Measurements from ENCODE around the gene CDH13.

The CDH13 gene

DNA sequence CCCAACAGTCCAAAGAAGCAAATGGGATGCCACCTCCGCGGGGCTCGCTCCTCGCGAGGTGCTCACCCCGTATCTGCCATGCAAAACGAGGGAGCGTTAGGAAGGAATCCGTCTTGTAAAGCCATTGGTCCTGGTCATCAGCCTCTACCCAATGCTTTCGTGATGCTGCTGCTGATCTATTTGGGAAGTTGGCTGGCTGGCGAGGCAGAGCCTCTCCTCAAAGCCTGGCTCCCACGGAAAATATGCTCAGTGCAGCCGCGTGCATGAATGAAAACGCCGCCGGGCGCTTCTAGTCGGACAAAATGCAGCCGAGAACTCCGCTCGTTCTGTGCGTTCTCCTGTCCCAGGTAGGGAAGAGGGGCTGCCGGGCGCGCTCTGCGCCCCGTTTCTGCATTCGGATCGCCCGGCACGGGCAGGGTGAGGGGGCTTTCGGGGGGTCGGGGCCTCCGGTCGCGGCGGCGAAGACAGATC lies at the start of gene CDH13:
Gene CDH13, plus strand, starts transcription at position 179 of the 471 bp plus-strand sequence.
- no peak for DNase-seq (ENCODE audit: low read depth)

DNA sequence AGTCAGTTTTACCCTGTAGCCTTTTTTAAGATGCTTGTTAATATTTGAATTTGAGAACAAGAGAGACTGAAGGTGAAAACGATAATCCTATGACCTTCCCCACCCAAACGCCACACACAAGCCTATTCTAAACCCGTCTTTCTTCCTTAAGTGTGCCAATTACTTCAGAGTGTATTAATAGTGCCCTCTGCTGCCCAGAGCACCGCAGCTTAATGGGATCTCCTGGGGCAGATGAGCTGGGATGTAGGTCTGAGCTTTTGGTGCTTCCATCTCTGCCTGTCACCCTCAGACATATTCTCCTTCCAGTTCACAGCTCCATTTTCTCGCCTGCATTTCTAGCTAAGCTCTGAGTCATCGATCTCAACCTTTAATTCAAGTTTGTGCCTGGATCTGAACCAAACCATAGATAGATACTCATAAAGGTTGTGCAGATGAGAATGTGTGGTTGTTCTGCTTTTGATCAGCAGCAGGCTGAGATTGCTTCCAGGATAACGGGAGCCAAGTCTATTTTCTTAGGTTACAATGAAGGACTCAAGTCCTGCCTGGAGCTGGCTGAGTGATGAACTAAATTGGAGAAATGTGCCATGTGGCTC lies 46.4 kb upstream of the CDH13 start:
- no peak for DNase-seq (ENCODE audit: low read depth)

DNA sequence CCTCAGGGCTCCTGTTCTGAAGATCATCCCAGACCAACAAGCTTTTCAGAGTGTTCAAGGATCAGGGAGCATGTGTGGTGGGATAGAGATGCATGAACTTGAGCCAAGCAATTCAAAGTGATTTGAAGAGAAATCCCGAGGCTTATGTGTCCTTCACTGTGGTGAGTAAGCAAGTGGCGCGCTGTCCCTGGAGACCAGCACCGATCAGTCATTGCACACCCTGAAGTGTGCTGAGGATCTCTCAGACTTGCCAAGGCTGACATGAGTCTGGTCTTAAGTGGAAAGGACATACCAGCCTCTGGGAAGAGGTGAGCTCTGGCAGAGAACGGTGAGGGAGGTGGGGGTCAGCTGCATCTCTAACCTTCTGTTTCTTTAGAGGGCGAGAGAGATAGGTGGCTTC lies 43.8 kb upstream of the CDH13 start:
- DNase-seq (ENCODE audit: low read depth): no peak

- no peak for DNase-seq (ENCODE audit: low read depth)
Observed at GRCh38 chr16:82583422-82583821, 43.3 kb upstream of the CDH13 start.

DNA sequence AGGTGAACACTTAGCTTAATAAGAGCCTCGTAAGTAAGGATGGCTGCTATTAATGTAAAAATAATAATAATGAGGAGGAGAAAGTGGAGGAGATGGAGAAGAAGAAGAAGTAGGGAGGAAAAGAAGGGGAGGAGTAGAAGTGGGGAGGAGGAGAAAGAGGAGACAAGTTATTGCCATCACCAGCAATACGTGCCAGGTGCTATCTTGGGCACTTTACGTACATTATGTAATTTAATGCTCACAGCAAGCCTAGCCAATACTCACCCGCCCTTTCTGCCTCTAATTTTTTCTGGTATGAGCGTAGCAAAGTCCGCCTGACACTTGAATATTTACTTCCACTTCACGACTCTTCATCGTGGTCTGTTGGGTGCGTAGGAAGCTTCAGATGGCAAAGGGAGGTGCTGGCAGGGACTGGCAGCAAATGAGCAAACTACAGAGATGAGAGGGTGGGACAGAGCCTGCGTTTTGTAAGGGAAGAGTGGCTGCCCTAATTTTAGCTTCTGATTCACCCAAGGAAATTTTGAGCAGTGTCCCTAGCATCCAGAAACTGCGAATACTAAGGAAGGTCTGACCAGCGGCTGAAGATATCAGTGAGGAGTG lies 42.1 kb upstream of the CDH13 start:
- no peak for DNase-seq (ENCODE audit: low read depth)

- peak; percentile 58 for DNase-seq (ENCODE audit: low read depth)
Observed at GRCh38 chr16:82585675-82586074, 41.1 kb upstream of the CDH13 start.

GRCh38 chr16:82586130-82586529 lies 40.6 kb upstream of the CDH13 start:
- DNase-seq (ENCODE audit: low read depth): no peak

DNA sequence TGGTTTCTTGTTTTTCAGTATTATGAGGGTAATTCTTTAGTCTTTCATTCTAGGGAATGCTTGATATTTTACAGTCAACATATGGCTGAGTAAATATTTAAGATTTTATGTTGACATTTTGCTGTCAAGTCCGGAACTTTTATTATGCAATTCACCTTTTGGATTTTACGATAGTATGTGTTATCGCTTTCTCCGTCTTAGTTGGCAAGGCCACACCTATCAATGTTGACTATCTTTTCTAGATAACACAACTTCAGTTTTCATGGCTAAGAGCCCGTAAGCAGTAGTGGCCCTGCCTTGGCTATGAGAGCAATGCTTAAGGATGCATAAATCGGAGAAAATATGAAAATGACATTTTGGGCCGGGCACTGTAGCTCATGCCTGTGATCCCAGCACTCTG lies 39.5 kb upstream of the CDH13 start:
- DNase-seq (ENCODE audit: low read depth): no peak

DNA sequence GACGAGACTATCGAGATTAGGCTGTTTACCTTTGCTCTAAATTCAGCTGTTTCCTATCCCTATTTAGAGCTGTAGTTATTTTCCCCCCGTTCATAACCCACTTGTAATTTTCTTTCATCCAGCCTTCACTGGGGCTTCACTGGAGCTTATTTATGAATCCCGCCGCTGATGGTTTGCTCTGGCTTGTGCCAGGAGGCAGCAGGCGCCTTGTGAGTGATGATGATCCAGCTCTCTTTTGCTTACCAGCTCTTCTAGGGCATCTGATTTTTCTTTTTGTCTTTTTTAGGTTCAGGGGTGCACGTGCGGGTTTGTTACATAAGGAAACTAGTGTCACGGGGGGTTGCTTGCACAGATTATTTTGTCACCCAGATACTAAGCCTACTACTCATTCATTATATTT lies 37.4 kb upstream of the CDH13 start:
- DNase-seq (ENCODE audit: low read depth): no peak

DNA sequence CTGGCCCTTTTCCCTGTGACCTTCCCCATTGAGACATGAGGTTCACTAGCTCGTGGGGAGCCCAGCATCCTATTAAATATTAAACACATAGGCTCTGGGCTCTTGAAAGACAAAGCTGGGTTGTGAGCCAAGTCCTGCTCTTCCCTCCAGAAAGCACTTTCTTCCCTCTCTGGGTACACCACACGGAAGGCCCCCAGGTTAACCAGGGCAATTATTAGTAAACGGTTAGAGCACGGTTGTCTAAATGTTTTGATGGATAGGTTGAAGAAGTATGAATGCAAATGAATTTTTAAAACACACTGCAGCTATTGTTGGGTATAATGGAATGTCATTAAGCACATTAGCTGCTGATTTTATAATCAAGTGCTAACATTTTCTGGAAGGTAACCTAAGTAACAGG lies 32.7 kb upstream of the CDH13 start:
- DNase-seq (ENCODE audit: low read depth): no peak

DNA sequence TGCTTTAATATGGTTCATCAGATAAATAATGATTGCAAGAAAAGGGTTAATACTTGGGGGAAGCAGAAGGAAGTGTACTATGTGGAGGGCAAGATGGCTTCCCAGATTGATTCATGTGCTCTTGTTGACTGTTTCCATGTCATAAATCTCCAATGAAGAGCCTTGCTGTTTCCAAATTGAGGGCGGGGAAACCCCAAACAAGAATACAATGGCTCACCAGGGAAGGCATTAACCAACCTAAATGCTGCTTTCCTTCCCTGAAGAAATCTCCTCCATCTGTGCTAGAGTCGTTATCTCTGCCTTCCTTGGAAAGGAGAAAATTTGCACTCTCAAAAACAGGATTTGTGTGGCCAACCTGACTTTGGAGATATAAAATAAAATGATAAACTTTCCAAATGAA lies 28.0 kb upstream of the CDH13 start:
- DNase-seq (ENCODE audit: low read depth): no peak

DNA sequence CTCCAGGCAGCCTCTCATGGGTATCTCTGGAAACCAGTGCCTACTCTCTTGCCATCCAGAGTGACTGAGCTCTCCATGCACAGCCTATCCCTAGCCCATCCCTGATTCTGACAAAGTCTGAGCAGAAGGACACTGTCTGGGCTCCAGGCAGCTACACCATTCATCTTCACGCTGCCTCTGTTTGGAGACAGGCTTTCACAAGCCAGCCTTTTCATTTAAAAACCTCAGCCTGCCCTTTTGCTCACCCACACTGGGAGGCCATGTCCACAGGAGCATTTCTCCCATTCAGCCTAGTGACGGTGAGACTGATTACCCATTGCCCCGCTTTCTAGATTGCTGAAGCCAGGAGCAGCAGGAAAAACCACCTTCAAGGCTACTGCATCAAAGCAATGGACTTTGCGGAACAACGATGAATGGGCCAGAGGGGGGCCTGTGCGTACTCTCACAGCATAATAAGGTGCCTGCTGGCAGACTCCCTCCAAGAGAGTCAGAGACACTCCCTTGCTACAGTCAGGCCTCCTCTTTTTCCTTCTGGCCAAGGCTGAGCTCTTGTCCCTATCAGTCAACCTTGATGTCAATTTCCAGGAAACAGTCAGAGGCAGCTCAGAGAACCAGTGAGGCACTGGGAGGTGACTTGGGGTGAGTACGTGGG lies 24.7 kb upstream of the CDH13 start:
- DNase-seq (ENCODE audit: low read depth): no peak

- DNase-seq (ENCODE audit: low read depth): peak; percentile 40
Observed at GRCh38 chr16:82603784-82604411, 22.9 kb upstream of the CDH13 start.

- DNase-seq (ENCODE audit: low read depth): no peak
Observed at GRCh38 chr16:82605076-82605475, 21.7 kb upstream of the CDH13 start.

GRCh38 chr16:82605863-82606620 lies 20.7 kb upstream of the CDH13 start:
- DNase-seq (ENCODE audit: low read depth): no peak

DNA sequence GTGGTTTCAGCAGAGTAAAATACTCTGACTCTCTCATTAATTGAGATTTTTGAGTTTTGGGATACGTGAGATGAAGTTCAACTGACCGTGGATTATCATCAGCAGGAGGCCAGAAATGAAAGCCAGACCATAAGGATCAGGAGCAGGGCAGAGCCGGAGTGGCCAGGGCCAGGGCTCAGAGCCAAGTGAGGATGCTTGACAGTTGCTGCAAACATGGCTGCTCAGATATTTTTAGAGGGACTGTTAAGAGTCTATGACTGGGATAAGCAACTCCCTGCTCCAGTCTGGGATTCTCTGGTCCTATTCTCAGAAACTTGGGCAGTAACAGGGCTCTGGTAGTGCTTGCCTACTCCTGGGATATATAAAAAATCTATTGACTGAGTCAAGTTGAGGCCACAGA lies 17.6 kb upstream of the CDH13 start:
- DNase-seq (ENCODE audit: low read depth): no peak

DNA sequence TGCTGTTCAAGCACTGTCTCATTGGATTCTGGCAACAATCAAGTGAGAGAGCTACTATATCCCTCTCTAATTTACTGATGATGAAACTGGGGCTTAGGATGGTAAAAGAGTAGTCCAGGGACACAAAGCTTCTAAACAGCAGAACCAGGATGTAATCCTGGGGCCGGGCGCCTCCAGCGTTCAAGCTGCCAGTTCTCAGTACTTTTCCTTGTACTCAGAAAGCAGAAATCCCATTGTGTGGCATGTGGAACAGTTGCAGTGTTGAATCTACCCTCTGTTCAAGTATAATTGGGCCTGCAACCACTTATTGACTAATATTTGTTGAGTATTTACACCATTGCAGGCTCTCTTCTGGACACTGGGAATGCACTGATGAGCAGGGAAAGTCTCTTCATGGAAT lies 14.5 kb upstream of the CDH13 start:
- no peak for DNase-seq (ENCODE audit: low read depth)

- no peak for DNase-seq (ENCODE audit: low read depth)
Observed at GRCh38 chr16:82616356-82616755, 10.4 kb upstream of the CDH13 start.

- no peak for DNase-seq (ENCODE audit: low read depth)
Observed at GRCh38 chr16:82621781-82622180, 5.0 kb upstream of the CDH13 start.

DNA sequence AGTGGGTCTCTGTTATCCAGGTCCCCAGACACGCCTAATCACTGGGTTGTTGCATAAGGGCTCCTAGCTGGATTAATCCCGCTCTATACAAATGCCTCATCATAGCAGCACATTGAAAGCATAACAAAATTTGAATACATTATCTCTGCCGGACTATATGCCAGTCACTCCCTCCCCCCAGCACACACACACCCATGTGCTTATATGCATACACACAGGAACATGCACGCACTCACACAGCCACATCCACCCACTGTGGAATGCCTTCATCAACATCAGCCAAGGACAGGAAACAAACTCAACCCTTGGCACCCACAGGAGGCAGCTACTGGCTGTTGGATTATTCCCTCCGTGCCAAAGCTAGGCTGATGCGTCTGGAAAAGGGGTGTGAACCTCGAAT lies 3.5 kb upstream of the CDH13 start:
- DNase-seq (ENCODE audit: low read depth): no peak

GRCh38 chr16:82625066-82625968 lies 1.5 kb upstream of the CDH13 start:
- no peak for DNase-seq (ENCODE audit: low read depth)

- no peak for DNase-seq (ENCODE audit: low read depth)
Observed at GRCh38 chr16:82628088-82628423, 1.3 kb downstream of the CDH13 start.

All from non-pigmented ciliary epithelial cell (primary cell).